ENCODE results near the gene KLHL22.

The KLHL22 gene

DNA sequence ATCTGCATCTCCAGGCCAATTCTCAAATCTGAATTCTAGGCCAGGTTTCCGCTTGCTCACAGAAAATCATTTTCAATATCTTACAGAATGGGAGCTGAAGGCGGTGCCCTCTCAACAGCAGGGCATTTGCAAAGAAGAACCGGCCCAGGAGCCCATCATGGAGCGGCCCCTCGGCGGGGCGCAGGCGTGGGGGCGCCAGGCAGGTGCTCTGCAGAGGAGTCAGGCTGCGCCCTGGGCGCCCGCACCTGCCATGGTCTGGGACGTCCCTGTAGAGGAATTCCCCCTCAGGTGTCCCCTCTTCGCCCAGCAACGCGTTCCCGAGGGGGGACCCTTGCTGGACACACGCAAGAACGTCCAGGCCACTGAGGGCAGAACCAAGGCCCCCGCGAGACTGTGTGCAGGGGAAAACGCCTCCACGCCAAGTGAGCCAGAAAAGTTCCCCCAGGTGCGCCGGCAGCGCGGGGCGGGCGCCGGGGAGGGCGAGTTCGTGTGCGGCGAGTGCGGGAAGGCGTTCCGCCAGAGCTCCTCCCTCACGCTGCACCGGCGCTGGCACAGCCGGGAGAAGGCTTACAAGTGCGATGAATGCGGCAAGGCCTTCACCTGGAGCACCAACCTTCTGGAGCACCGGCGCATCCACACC lies 90.2 kb downstream of the KLHL22 start:
- ATAC-seq (replicated peaks; ENCODE audit: extremely low read depth, poor library complexity, severe bottlenecking) (no peak), DNase-seq (ENCODE audit: low spot score in 2 of 2) (no peak)
- Mint-ChIP-seq H3K9me3 (peaks cover 6% of the 10 kb centered on the region), H3K27ac (ENCODE audit: low read depth) (peak overlapping the region; percentile 95), H3K4me3 (no peak overlapping the region), H3K36me3 (ENCODE audit: insufficient read depth) (peaks cover 15% of the 10 kb centered on the region), H3K27me3 (no peaks in the 10 kb centered on the region), H3K4me1 (peaks cover 20% of the 10 kb centered on the region)

DNA sequence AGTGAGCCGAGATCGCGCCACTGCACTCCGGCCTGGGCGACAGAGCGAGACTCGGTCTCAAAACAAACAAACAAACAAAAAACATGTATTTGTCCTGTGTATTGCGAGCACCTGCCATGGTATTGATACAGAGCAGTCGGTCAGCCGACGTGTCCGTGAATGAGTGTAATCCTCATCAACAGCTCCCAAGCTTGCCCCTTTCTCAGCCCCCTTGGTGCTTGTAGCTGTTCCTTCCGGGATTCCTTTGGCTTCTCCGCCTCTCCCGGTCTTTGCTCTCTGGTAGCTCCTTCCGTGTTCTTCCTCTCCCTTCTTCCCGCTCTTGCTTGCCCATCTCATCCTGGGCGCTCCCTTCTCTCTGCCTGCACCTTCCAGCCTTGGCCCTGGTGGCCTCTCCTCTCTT lies 90.7 kb downstream of the KLHL22 start:
- Mint-ChIP-seq H3K27me3 (no peaks in the 10 kb centered on the region), H3K27ac (ENCODE audit: low read depth) (peak overlapping the region; percentile 95), H3K9me3 (peaks cover 6% of the 10 kb centered on the region), H3K36me3 (ENCODE audit: insufficient read depth) (peaks cover 15% of the 10 kb centered on the region), H3K4me3 (no peak overlapping the region), H3K4me1 (peaks cover 22% of the 10 kb centered on the region)
- no peak for DNase-seq (ENCODE audit: low spot score in 2 of 2)
- no peak for ATAC-seq (replicated peaks; ENCODE audit: extremely low read depth, poor library complexity, severe bottlenecking)

DNA sequence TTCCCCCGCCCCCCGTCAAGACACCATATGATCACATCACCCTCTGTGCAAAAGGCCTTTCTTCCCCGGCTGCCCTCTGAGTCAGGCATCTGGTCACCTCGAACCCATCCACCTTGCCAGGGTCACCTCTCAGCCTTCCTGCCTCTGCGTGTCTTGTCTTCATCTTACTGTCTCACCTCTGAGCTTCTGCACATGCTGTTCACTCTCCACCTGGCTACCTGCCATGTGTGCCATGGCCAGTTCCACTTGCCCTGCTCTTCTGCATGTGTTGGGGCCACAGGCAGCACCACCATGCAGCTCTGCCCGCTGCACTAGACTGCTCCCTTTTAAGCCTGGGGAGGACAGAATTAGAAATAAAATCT lies 91.8 kb downstream of the KLHL22 start:
- peaks cover 17% of the 10 kb centered on the region for H3K36me3 Mint-ChIP-seq (ENCODE audit: insufficient read depth)
- peaks cover 27% of the 10 kb centered on the region for H3K4me1 Mint-ChIP-seq
- ATAC-seq (replicated peaks; ENCODE audit: extremely low read depth, poor library complexity, severe bottlenecking) (no peak), DNase-seq (ENCODE audit: low spot score in 2 of 2) (no peak)
- peak overlapping the region; percentile 55 for H3K4me3 Mint-ChIP-seq
- peak overlapping the region; percentile 58 for H3K27ac Mint-ChIP-seq (ENCODE audit: low read depth)
- no peaks in the 10 kb centered on the region for H3K27me3 Mint-ChIP-seq
- peaks cover 6% of the 10 kb centered on the region for H3K9me3 Mint-ChIP-seq

DNA sequence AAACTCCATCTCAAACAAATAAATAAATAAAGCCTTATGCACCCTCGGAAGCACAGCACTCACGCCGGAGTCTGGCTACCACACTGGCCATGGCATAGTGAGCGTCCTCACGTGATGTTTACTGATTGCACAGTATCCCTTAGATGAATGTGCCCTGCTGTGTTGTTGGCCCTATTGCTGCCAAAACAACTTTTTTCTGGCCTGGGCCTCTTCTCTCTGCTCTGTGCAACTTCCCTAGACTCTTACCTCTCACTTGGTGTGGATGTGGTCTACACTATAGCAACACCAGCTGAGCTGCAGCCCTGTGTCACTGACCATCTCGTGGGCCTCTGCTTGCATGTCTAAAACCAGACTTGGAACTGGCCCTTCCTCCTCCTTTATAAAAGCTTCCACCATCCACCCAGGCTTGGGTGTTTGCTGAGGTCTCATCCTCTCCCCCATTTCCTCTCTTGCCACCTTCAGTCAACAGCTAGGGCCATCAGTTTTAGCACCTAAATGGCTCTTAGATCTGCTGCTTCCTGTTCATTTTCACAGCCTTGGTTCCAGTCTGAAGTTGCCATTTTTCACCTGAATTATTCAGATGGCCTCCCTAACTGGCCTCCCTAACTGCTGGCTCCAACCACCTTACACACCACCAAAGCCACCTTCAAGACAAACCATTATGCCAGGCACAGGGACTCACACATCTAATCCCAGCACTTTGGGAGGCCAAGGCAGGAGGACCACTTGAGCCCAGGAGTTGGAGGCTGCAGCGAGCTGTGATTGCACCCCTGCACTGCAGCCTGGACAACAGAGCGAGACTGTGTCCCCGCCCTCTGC lies 92.4 kb downstream of the KLHL22 start:
- peaks cover 27% of the 10 kb centered on the region for H3K4me1 Mint-ChIP-seq
- ATAC-seq (replicated peaks; ENCODE audit: extremely low read depth, poor library complexity, severe bottlenecking): peak; percentile 89

DNA sequence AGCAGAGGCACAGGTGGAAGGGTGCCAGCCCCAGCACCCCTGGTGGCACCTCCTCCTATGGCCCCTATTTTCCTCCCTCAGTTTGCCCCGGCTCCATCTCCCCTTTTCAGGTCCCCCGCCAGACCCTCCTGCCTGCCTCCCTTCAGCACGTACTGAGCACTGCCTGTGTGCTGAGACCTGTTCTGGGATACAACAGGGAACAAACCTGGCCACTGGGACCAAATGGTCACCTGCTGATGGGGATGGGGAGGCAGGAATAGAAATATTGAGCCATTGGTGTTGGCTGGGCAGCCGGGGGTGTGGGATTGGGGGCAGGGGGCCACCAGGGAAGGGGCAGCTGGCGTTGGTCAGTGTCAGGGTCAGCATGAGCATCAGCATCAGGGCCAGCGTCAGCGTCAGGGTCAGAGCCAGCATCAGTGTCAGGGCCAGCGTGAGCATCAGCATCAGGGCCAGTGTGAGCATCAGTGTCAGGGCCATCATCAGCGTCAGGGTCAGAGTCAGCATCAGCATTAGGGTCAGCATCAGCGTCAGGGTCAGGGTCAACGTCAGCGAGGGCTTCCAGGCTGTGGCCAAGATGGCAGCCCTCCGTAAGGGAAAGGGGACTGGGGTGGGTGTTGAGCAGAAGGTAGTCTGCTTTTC lies 94.1 kb downstream of the KLHL22 start:
- DNase-seq (ENCODE audit: low spot score in 2 of 2): no peak
- Mint-ChIP-seq H3K36me3 (ENCODE audit: insufficient read depth) (peaks cover 11% of the 10 kb centered on the region), H3K4me3 (no peak overlapping the region), H3K27me3 (no peaks in the 10 kb centered on the region), H3K9me3 (peaks cover 6% of the 10 kb centered on the region), H3K4me1 (peaks cover 39% of the 10 kb centered on the region), H3K27ac (ENCODE audit: low read depth) (no peak overlapping the region)
- ATAC-seq (replicated peaks; ENCODE audit: extremely low read depth, poor library complexity, severe bottlenecking): no peak

More for the DNA sequence above, 92.4 kb downstream of the KLHL22 start:
- Mint-ChIP-seq H3K9me3 (peaks cover 6% of the 10 kb centered on the region), H3K27me3 (no peaks in the 10 kb centered on the region), H3K27ac (ENCODE audit: low read depth) (peak overlapping the region; percentile 58), H3K4me3 (peak overlapping the region; percentile 55), H3K36me3 (ENCODE audit: insufficient read depth) (peaks cover 17% of the 10 kb centered on the region)
- no peak for DNase-seq (ENCODE audit: low spot score in 2 of 2)

DNA sequence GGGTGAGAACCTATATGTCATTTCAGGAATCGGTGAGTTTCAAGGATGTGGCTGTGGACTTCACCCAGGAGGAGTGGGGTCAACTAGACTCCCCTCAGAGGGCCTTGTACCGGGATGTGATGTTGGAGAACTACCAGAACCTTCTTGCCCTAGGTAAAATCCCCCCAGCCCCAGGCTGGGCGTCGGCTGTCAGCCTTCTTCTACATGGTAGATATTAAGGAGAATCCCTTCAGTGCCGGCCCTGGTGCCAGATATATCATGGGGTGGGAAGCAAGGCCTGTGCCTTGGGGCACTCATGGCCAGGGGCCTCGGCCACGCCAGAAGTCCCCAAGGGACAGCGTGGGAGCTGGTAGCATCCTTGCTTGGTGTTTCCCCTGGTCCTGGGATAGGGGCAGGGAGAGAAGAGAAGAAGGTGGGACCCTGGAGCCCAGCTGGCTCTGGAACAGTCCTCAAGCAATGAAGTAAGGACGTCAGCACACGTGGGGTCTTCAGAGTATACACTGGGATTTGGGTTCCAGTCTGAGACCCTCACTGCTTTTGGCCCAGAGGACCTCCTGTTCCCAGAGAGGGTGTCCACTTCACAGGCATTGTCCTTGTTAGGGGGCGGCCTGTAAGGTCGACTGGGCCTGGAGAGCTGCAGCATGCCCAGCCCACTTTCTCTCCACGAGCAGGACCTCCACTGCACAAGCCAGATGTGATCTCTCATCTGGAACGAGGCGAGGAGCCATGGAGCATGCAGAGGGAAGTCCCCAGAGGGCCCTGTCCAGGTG lies 94.8 kb downstream of the KLHL22 start:
- H3K27me3 Mint-ChIP-seq: no peaks in the 10 kb centered on the region
- peaks cover 6% of the 10 kb centered on the region for H3K9me3 Mint-ChIP-seq
- ATAC-seq (replicated peaks; ENCODE audit: extremely low read depth, poor library complexity, severe bottlenecking) (no peak), DNase-seq (ENCODE audit: low spot score in 2 of 2) (no peak)
- peaks cover 8% of the 10 kb centered on the region for H3K36me3 Mint-ChIP-seq (ENCODE audit: insufficient read depth)
- H3K4me1 Mint-ChIP-seq: peaks cover 46% of the 10 kb centered on the region
- no peak overlapping the region for H3K27ac Mint-ChIP-seq (ENCODE audit: low read depth)
- H3K4me3 Mint-ChIP-seq: no peak overlapping the region

DNA sequence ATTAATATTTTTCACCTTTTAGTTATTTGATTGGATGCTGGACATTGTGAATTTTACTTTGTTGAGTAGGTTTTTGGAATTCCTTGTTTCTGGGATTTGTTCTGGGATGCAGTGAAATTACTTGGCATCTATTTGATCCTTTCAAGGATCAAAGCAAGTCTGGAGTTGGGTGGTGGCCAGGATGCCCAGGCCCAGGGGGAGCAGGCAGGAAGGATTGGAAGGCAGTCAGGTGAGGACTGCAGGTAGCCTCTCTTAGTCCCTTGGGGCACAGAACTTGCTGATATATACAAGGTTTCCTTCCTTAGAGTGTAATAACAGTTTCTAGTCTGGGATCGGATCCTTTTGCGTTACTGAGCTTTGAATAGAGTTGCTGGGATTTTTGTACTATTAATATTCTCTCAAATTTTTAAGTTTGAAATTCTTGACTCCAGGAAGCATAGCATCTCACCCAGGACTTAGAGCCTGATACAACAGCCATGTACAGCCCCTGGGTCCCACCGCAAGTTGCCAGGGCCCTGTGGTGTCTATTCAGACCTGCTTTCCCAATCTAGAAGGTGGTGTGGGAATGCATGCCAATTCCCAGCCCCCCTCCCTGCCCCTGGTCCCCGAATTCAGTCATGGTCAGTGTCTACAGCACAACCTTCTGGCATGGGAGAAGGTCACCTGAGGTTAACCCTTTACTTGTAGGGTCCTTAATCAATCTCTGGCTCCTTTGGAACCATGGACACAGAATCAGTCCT lies 95.6 kb downstream of the KLHL22 start:
- ATAC-seq (replicated peaks; ENCODE audit: extremely low read depth, poor library complexity, severe bottlenecking): no peak
- H3K4me3 Mint-ChIP-seq: no peak overlapping the region
- H3K27ac Mint-ChIP-seq (ENCODE audit: low read depth): no peak overlapping the region
- no peaks in the 10 kb centered on the region for H3K27me3 Mint-ChIP-seq
- H3K4me1 Mint-ChIP-seq: peaks cover 51% of the 10 kb centered on the region
- DNase-seq (ENCODE audit: low spot score in 2 of 2): no peak
- H3K9me3 Mint-ChIP-seq: peaks cover 6% of the 10 kb centered on the region
- H3K36me3 Mint-ChIP-seq (ENCODE audit: insufficient read depth): peaks cover 8% of the 10 kb centered on the region

DNA sequence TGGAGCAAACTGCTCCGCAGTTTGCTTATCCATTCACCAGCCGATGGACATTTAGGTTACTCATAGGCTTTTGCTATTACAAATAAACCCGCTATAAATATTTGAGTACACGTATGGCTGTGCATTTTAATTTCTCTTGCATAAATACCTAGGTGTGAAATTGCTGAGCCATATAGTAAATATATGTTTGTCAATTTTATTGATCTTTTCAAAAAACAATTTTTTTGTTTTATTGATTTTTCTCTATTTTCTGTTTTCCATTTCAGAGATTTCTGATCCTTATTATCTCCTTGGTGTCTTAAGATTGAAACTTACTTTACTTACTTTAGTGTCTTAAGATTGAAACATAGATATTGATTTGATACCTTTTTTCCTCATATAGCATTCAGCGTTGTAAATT lies 97.2 kb downstream of the KLHL22 start:
- no peak for ATAC-seq (replicated peaks; ENCODE audit: extremely low read depth, poor library complexity, severe bottlenecking)
- Mint-ChIP-seq H3K27me3 (no peaks in the 10 kb centered on the region), H3K9me3 (peaks cover 5% of the 10 kb centered on the region), H3K4me3 (no peak overlapping the region), H3K36me3 (ENCODE audit: insufficient read depth) (peaks cover 5% of the 10 kb centered on the region), H3K4me1 (peaks cover 52% of the 10 kb centered on the region), H3K27ac (ENCODE audit: low read depth) (no peak overlapping the region)
- no peak for DNase-seq (ENCODE audit: low spot score in 2 of 2)

DNA sequence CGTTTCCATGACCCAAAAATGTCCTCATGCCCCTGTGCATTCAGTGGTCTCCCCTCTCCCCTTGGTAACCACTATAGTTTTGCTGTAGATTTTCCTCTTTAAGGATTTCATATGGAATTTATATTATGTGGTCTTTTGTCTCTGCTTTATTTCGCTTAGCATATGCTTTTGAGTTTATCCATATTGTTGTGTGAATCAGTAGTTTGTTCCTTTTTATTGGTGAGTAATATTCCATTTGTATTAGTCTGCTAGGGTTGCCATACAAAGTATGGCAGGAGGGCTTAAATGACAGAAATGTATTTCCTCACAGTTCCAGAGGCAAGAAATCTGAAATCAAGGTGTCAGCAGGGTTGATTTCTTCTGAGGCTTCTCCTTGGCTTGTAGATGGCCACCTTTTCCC lies 98.1 kb downstream of the KLHL22 start:
- H3K4me3 Mint-ChIP-seq: no peak overlapping the region
- DNase-seq (ENCODE audit: low spot score in 2 of 2) (no peak), ATAC-seq (replicated peaks; ENCODE audit: extremely low read depth, poor library complexity, severe bottlenecking) (no peak)
- H3K27ac Mint-ChIP-seq (ENCODE audit: low read depth): no peak overlapping the region
- peaks cover 46% of the 10 kb centered on the region for H3K4me1 Mint-ChIP-seq
- H3K36me3 Mint-ChIP-seq (ENCODE audit: insufficient read depth): peaks cover 5% of the 10 kb centered on the region
- H3K27me3 Mint-ChIP-seq: no peaks in the 10 kb centered on the region
- H3K9me3 Mint-ChIP-seq: no peaks in the 10 kb centered on the region

DNA sequence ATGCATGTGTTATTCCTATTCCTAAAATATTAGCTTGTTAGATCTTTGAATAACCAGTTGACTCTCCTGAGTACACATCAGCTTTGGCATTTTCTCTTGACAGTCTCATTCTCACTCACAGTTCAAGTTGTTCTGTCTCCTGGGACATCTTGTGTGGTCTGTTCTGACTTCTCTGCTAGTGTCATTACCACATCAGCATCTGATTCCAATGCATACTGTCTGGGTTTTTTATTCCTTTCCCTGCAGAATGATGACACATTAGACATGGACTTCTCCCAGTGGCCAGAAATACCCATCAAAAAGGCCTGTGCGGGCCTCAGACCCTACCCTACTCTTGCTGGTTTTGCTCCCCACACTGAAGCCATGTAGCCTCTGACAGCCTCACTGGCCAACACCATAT lies 99.0 kb downstream of the KLHL22 start:
- peak overlapping the region; percentile 26 for H3K4me3 Mint-ChIP-seq
- DNase-seq (ENCODE audit: low spot score in 2 of 2) (no peak), ATAC-seq (replicated peaks; ENCODE audit: extremely low read depth, poor library complexity, severe bottlenecking) (no peak)
- H3K9me3 Mint-ChIP-seq: no peaks in the 10 kb centered on the region
- peaks cover 6% of the 10 kb centered on the region for H3K36me3 Mint-ChIP-seq (ENCODE audit: insufficient read depth)
- peaks cover 46% of the 10 kb centered on the region for H3K4me1 Mint-ChIP-seq
- peak overlapping the region; percentile 59 for H3K27ac Mint-ChIP-seq (ENCODE audit: low read depth)
- H3K27me3 Mint-ChIP-seq: no peaks in the 10 kb centered on the region

DNA sequence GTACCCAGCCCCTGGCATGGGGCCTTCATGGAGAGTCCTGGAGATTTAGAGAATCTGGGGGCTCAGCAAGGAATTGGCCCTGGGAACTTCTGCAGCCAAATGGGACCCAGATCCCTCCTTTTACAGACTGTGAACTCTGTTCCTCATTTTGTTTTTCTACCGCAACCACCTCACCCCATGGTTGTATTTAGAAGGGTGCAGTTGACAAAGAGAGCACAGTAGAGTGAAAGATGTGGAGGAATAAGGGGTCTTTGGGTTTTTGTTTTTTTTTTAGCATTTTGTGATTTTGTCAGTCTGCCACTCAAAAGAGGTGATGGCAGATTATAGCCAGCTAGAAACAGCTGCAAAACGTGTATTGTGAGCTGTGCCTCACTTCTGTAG lies 99.7 kb downstream of the KLHL22 start:
- ATAC-seq (replicated peaks; ENCODE audit: extremely low read depth, poor library complexity, severe bottlenecking) (no peak), DNase-seq (ENCODE audit: low spot score in 2 of 2) (no peak)
- Mint-ChIP-seq H3K27ac (ENCODE audit: low read depth) (no peak overlapping the region), H3K9me3 (no peaks in the 10 kb centered on the region), H3K36me3 (ENCODE audit: insufficient read depth) (peaks cover 6% of the 10 kb centered on the region), H3K27me3 (no peaks in the 10 kb centered on the region), H3K4me3 (peak overlapping the region; percentile 86), H3K4me1 (peaks cover 46% of the 10 kb centered on the region)
